HepG2 (cell line): Measurements from ENCODE around the gene LYRM4. TPM values are rescaled to one million over a fixed set of nuclear protein-coding genes. Genes with fewer than 3 reads are reported as not detected.

Source experiments
- ARHGAP35 ChIP-seq: sonication (generic); formaldehyde crosslinking; IDR thresholded peaks from 2 replicates; pipeline ENCODE4 v1.9.0; 2022; ENCODE audit warnings: mild to moderate bottlenecking, inconsistent platforms, moderate library complexity, missing genetic modification reagents, borderline replicate concordance
- CCAR2 ChIP-seq: fragments of 200-400 bp; formaldehyde crosslinking; optimal IDR thresholded peaks from 2 replicates; pipeline ENCODE3; 2018; ENCODE audit warnings: low read depth, mild to moderate bottlenecking, low read length, moderate library complexity
- EHMT2 ChIP-seq: fragments of 200-600 bp; sonication (generic); IDR thresholded peaks from 2 replicates; pipeline ENCODE4 v1.7.0; 2017; ENCODE audit warnings: antibody characterized with exemption, low read depth, low read length, borderline replicate concordance
- KDM3A ChIP-seq: IDR thresholded peaks from 2 replicates; pipeline ENCODE4 v1.6.1; 2018; ENCODE audit warnings: low read depth, missing compliant biosample characterization
- MED13 ChIP-seq: sonication (generic); formaldehyde crosslinking; IDR thresholded peaks from 2 replicates; pipeline ENCODE4 v1.5.0; 2020; ENCODE audit warnings: missing genetic modification reagents
- MXD4 ChIP-seq: IDR thresholded peaks from 2 replicates; pipeline ENCODE4 v1.6.1; 2016; ENCODE audit warnings: mild to moderate bottlenecking, missing biosample characterization, missing genetic modification reagents
- NCOR1 ChIP-seq: fragments of 200-600 bp; sonication (generic); IDR thresholded peaks from 2 replicates; pipeline ENCODE4 v1.7.0; 2017; ENCODE audit warnings: antibody characterized with exemption, low read length, borderline replicate concordance
- PAX8 ChIP-seq: sonication (generic); formaldehyde crosslinking; IDR thresholded peaks from 2 replicates; pipeline ENCODE4 v1.8.0; 2022; ENCODE audit warnings: mild to moderate bottlenecking, missing genetic modification reagents, borderline replicate concordance
- RORA ChIP-seq: sonication (generic); formaldehyde crosslinking; IDR thresholded peaks from 2 replicates; pipeline ENCODE4 v1.5.0; 2020; ENCODE audit warnings: mild to moderate bottlenecking, missing genetic modification reagents, moderate library complexity
- YEATS4 ChIP-seq: sonication (generic); formaldehyde crosslinking; IDR thresholded peaks from 2 replicates; pipeline ENCODE4 v1.4.0; 2020; ENCODE audit warnings: missing genetic modification reagents, borderline replicate concordance
- ZBTB38 ChIP-seq: sonication (generic); formaldehyde crosslinking; IDR thresholded peaks from 2 replicates; pipeline ENCODE4 v1.5.1; 2020; ENCODE audit warnings: mild to moderate bottlenecking, missing genetic modification reagents
- ZNF224 ChIP-seq: sonication (generic); formaldehyde crosslinking; IDR thresholded peaks from 2 replicates; pipeline ENCODE4 v1.5.0; 2020; ENCODE audit warnings: mild to moderate bottlenecking, missing genetic modification reagents
- ZNF256 ChIP-seq: sonication (generic); formaldehyde crosslinking; conservative IDR thresholded peaks from 2 replicates; pipeline ENCODE4 v1.4.0; 2020; ENCODE audit warnings: missing genetic modification reagents
- ZNF326 ChIP-seq: sonication (generic); formaldehyde crosslinking; IDR thresholded peaks from 2 replicates; pipeline ENCODE4 v1.4.0; 2020; ENCODE audit warnings: missing genetic modification reagents, borderline replicate concordance
- ZNF678 ChIP-seq: sonication (generic); formaldehyde crosslinking; IDR thresholded peaks from 2 replicates; pipeline ENCODE4 v1.4.0; 2020; ENCODE audit warnings: mild to moderate bottlenecking, missing genetic modification reagents
- ZNF792 ChIP-seq: IDR thresholded peaks from 2 replicates; pipeline ENCODE4 v1.6.1; 2016
- polyA plus RNA-seq, 8 experiments: library from polyadenylated mRNA; depleted of rRNA in 3 of 8; stranded (reverse) in 7 of 8; unstranded in 1 of 8; fragments of >200 nt; fragmentation: Illumina TruSeq in 4 of 8; extraction: Trizol in 4 of 8; gene quantifications; 2 replicates each; pipeline versions ENCODE4 v1.2.1 to v1.2.3, GENCODE V29; 2011 to 2016; ENCODE audit warnings: low read depth in 4 of 8, missing spikeins in 1 of 8, mixed read lengths in 1 of 8; ENCODE audit not compliant: insufficient read depth in 1 of 8
- total RNA-seq, 5 experiments: library from RNA; depleted of rRNA; stranded (reverse); fragments of >200 nt; fragmentation: Illumina TruSeq; extraction: Trizol; gene quantifications; 2 replicates each; pipeline ENCODE4 v1.2.3, GENCODE V29; 2016; ENCODE audit warnings: low read depth in 1 of 5
- TF ChIP-seq, protein P1 (sequence below): conservative IDR thresholded peaks from 2 replicates; pipeline ENCODE4 v1.6.1; 2018; ENCODE audit warnings: missing genetic modification reagents
- TF ChIP-seq, protein P2 (sequence below): sonication (generic); formaldehyde crosslinking; IDR thresholded peaks from 2 replicates; pipeline ENCODE4 v1.8.0; 2023; ENCODE audit warnings: mild to moderate bottlenecking, missing genetic modification reagents
- TF ChIP-seq, protein P3 (sequence below): sonication (generic); formaldehyde crosslinking; IDR thresholded peaks from 2 replicates; pipeline ENCODE4 v1.8.1; 2023; ENCODE audit warnings: mild to moderate bottlenecking, moderate library complexity, missing genetic modification reagents
- TF ChIP-seq, protein P4 (sequence below): sonication (generic); formaldehyde crosslinking; conservative IDR thresholded peaks from 2 replicates; pipeline ENCODE4 v1.4.0; 2020; ENCODE audit warnings: missing genetic modification reagents
- TF ChIP-seq, protein P5 (sequence below): sonication (generic); formaldehyde crosslinking; conservative IDR thresholded peaks from 2 replicates; pipeline ENCODE4 v1.4.0; 2020; ENCODE audit warnings: mild to moderate bottlenecking, missing genetic modification reagents, moderate library complexity

Gene LYRM4
- total and polyA plus RNA-seq, 2 of the 13 experiments (the other 11 are each of a cell fraction or from before 2014, with no cell fraction given) = 64.6 to 67.5 TPM

DNA sequence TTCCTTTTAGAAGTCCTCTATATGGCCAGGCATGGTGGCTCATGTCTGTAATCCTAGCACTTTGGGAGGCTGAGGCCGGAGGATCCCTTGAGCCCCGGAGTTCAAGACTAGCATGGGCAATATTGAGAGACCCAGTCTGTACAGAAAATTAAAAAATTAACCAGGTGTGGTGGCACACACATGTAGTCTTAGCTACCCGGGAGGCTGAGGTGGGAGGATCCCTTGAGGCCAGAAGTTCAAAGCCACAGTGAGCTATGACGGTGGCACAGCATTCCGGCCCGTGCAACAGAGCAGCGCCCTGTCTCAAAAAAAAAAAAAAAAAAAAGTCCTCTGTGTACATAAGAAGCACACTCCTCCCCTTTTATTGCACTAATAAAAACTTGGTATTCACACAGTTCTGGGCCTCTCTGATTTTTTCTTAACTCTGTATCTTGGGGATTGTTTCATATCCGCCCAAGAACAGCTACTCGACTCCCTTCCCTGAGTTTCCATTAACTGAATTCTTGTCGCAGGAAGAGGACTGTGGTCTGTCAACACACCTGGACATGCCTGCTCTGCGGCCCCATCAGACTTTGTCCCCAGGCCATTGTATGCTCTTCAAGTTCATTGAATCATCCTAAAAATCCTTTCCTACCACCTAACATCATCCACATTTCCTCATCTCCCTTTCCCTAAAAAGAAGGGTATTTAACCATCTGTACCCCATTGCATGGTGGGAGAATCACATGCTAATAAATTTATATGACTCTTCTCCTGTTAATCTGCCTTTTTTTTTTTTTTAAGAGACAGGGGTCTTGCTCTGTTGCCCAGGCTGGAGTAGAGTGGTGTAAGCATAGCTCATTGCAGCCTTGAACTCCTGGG, 201.5 kb downstream of the LYRM4 start (continued):
- TF ChIP-seq, protein P1, sequence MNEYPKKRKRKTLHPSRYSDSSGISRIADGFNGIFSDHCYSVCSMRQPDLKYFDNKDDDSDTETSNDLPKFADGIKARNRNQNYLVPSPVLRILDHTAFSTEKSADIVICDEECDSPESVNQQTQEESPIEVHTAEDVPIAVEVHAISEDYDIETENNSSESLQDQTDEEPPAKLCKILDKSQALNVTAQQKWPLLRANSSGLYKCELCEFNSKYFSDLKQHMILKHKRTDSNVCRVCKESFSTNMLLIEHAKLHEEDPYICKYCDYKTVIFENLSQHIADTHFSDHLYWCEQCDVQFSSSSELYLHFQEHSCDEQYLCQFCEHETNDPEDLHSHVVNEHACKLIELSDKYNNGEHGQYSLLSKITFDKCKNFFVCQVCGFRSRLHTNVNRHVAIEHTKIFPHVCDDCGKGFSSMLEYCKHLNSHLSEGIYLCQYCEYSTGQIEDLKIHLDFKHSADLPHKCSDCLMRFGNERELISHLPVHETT (CRISPR knock-in tag) = no peak
- TF ChIP-seq ZNF326 (CRISPR knock-in tag) (no peak), MXD4 (CRISPR knock-in tag) (peak; percentile 36; the same call in 1 of the 2 replicates), PAX8 (CRISPR knock-in tag) (no peak), CCAR2 (no peak), NCOR1 (peak; percentile 97), ZBTB38 (peak; percentile 92), ZNF678 (CRISPR knock-in tag) (no peak), ZNF256 (no peak), ZNF224 (CRISPR knock-in tag) (no peak), YEATS4 (CRISPR knock-in tag) (peak; percentile 58), ZNF792 (CRISPR knock-in tag) (peak; percentile 80), RORA (CRISPR knock-in tag) (no peak), MED13 (CRISPR knock-in tag) (no peak), ARHGAP35 (CRISPR knock-in tag) (no peak), KDM3A (no peak), EHMT2 (peak; percentile 83)
- TF ChIP-seq, protein P2, sequence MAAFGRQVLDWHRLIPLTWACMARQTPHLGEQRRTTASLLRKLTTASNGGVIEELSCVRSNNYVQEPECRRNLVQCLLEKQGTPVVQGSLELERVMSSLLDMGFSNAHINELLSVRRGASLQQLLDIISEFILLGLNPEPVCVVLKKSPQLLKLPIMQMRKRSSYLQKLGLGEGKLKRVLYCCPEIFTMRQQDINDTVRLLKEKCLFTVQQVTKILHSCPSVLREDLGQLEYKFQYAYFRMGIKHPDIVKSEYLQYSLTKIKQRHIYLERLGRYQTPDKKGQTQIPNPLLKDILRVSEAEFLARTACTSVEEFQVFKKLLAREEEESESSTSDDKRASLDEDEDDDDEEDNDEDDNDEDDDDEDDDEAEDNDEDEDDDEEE (CRISPR knock-in tag) = 0 out of 2 replicates have a peak, but pooled peaks have one; percentile 44
- TF ChIP-seq, protein P3, sequence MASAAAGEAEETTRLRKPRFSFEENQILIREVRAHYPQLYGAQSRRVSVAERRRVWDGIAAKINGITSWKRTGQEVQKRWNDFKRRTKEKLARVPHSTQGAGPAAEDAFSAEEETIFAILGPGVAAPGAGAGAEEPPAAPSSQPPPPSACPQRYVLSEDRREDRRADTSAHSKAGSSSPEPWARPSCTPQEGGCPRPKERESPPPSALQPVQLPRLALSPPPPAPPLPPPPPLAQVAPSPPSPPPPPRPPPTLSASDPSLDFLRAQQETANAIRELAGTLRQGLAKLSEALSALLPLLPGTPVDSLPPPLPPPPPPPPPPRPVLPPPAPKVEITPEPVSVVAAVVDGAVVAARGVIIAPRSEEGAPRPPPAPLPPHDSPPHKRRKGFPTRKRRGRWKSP (CRISPR knock-in tag) = peak; percentile 72; the same call in 1 of the 2 replicates
- TF ChIP-seq, protein P4, sequence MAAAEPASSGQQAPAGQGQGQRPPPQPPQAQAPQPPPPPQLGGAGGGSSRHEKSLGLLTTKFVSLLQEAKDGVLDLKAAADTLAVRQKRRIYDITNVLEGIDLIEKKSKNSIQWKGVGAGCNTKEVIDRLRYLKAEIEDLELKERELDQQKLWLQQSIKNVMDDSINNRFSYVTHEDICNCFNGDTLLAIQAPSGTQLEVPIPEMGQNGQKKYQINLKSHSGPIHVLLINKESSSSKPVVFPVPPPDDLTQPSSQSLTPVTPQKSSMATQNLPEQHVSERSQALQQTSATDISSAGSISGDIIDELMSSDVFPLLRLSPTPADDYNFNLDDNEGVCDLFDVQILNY = no peak
- TF ChIP-seq, protein P5, sequence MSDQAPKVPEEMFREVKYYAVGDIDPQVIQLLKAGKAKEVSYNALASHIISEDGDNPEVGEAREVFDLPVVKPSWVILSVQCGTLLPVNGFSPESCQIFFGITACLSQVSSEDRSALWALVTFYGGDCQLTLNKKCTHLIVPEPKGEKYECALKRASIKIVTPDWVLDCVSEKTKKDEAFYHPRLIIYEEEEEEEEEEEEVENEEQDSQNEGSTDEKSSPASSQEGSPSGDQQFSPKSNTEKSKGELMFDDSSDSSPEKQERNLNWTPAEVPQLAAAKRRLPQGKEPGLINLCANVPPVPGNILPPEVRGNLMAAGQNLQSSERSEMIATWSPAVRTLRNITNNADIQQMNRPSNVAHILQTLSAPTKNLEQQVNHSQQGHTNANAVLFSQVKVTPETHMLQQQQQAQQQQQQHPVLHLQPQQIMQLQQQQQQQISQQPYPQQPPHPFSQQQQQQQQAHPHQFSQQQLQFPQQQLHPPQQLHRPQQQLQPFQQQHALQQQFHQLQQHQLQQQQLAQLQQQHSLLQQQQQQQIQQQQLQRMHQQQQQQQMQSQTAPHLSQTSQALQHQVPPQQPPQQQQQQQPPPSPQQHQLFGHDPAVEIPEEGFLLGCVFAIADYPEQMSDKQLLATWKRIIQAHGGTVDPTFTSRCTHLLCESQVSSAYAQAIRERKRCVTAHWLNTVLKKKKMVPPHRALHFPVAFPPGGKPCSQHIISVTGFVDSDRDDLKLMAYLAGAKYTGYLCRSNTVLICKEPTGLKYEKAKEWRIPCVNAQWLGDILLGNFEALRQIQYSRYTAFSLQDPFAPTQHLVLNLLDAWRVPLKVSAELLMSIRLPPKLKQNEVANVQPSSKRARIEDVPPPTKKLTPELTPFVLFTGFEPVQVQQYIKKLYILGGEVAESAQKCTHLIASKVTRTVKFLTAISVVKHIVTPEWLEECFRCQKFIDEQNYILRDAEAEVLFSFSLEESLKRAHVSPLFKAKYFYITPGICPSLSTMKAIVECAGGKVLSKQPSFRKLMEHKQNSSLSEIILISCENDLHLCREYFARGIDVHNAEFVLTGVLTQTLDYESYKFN (CRISPR knock-in tag) = peak; percentile 100
